ENCODE data around the gene TPSB2.
"Not testable (repeated sequence)": the region's sequence is repeated elsewhere in the genome, so short reads cannot be mapped to it uniquely, and the experiment has no call there.

- TF ChIP-seq EZH2 (IDR thresholded peaks at IDR 0.05; ENCODE audit: insufficient read depth, poor library complexity, severe bottlenecking); EZH2phosphoT487 (IDR thresholded peaks at IDR 0.05; ENCODE audit: insufficient read depth, low read depth): not testable (repeated sequence)
Measured at GRCh38 chr16:1185460-1186207, 44.4 kb downstream of the TPSB2 start.

Data from GM23248 (cell line).